H9 (cell line): ENCODE results near the gene GATA6. TPM values are rescaled to one million over a fixed set of nuclear protein-coding genes. Genes with fewer than 3 reads are reported as not detected.

ENCODE experiments used
- DNase-seq: peaks from one replicate; pipeline ENCODE4 v3.0.0-alpha.2; 2017
- H2AFZ ChIP-seq: one replicate; pipeline ENCODE4 v1.6.1; 2013; ENCODE audit warnings: mild to moderate bottlenecking, low read length, control low read depth, moderate library complexity
- H2AK5ac ChIP-seq: 2 replicates; pipeline ENCODE4 v1.6.1; 2013; ENCODE audit warnings: low read length, control low read depth, mixed read lengths; ENCODE audit not compliant: insufficient read length
- H2BK120ac ChIP-seq: one replicate; pipeline ENCODE4 v1.6.1; 2013; ENCODE audit warnings: low read depth, mild to moderate bottlenecking, low read length, control low read depth, inconsistent platforms; ENCODE audit not compliant: poor library complexity, severe bottlenecking
- H2BK12ac ChIP-seq: 2 replicates; pipeline ENCODE4 v1.6.1; 2013; ENCODE audit warnings: low read length, control low read depth, mixed read lengths, low read depth; ENCODE audit not compliant: insufficient read length
- H2BK15ac ChIP-seq: 2 replicates; pipeline ENCODE4 v1.6.1; 2013; ENCODE audit warnings: low read depth, low read length, control low read depth
- H2BK20ac ChIP-seq: one replicate; pipeline ENCODE4 v1.6.1; 2013; ENCODE audit warnings: low read depth, mild to moderate bottlenecking, low read length, control low read depth, inconsistent platforms; ENCODE audit not compliant: poor library complexity, severe bottlenecking
- H2BK5ac ChIP-seq: 2 replicates; pipeline ENCODE4 v1.6.1; 2013; ENCODE audit warnings: low read length, control low read depth, mixed read lengths; ENCODE audit not compliant: insufficient read length
- H3K14ac ChIP-seq: 2 replicates; pipeline ENCODE4 v1.6.1; 2013; ENCODE audit warnings: low read length, control low read depth; ENCODE audit not compliant: insufficient read depth
- H3K18ac ChIP-seq: 2 replicates; pipeline ENCODE4 v1.6.1; 2013; ENCODE audit warnings: low read depth, mild to moderate bottlenecking, mixed read lengths, low read length, control low read depth; ENCODE audit not compliant: insufficient read length
- H3K23ac ChIP-seq: 2 replicates; pipeline ENCODE4 v1.6.1; 2013; ENCODE audit warnings: low read length, control low read depth, mixed read lengths, low read depth; ENCODE audit not compliant: insufficient read length
- H3K23me2 ChIP-seq: 2 replicates; pipeline ENCODE4 v1.6.1; 2013; ENCODE audit warnings: low read depth, mild to moderate bottlenecking, mixed read lengths, low read length, control low read depth; ENCODE audit not compliant: insufficient read length, poor library complexity, severe bottlenecking
- H3K27ac ChIP-seq: 2 replicates; pipeline ENCODE4 v1.5.1; 2013; ENCODE audit warnings: low read length, control low read depth, mixed read lengths, low read depth; ENCODE audit not compliant: insufficient read length
- H3K27me3 ChIP-seq: 2 replicates; pipeline ENCODE4 v1.6.1; 2013; ENCODE audit warnings: low read length, control low read depth, inconsistent platforms; ENCODE audit not compliant: insufficient read depth
- H3K4ac ChIP-seq: 2 replicates; pipeline ENCODE4 v1.6.1; 2013; ENCODE audit warnings: low read depth, mild to moderate bottlenecking, control low read depth, inconsistent platforms, low read length, moderate library complexity
- H3K4me1 ChIP-seq: 2 replicates; pipeline ENCODE4 v1.6.1; 2013; ENCODE audit warnings: low read length, control low read depth, inconsistent platforms; ENCODE audit not compliant: insufficient read depth
- H3K4me2 ChIP-seq: 2 replicates; pipeline ENCODE4 v1.6.1; 2013; ENCODE audit warnings: low read length, control low read depth, mixed read lengths; ENCODE audit not compliant: insufficient read length, insufficient read depth
- H3K56ac ChIP-seq: 2 replicates; pipeline ENCODE4 v1.6.1; 2013; ENCODE audit warnings: low read depth, mild to moderate bottlenecking, mixed read lengths, low read length, control low read depth; ENCODE audit not compliant: insufficient read length
- H3K79me1 ChIP-seq: 2 replicates; pipeline ENCODE4 v1.6.1; 2013; ENCODE audit warnings: low read depth, mild to moderate bottlenecking, moderate library complexity, low read length, control low read depth, inconsistent platforms; ENCODE audit not compliant: insufficient read depth, poor library complexity, severe bottlenecking
- H3K79me2 ChIP-seq: 2 replicates; pipeline ENCODE4 v1.6.1; 2013; ENCODE audit warnings: low read length, control low read depth, inconsistent platforms; ENCODE audit not compliant: insufficient read depth
- H3K9ac ChIP-seq: 2 replicates; pipeline ENCODE4 v1.6.1; 2013; ENCODE audit warnings: low read length, control low read depth, mixed read lengths; ENCODE audit not compliant: insufficient read length; ENCODE audit errors: extremely low read depth
- H3K9me3 ChIP-seq: one replicate; pipeline ENCODE4 v1.6.1; 2013; ENCODE audit warnings: low read depth, low read length, inconsistent platforms; ENCODE audit not compliant: control insufficient read depth
- H3T11ph ChIP-seq: one replicate; pipeline ENCODE4 v1.6.1; 2013; ENCODE audit warnings: mild to moderate bottlenecking, low read length, control low read depth, inconsistent platforms
- H4K20me1 ChIP-seq: one replicate; pipeline ENCODE4 v1.6.1; 2013; ENCODE audit not compliant: control insufficient read depth, insufficient read length, insufficient read depth
- H4K5ac ChIP-seq: 2 replicates; pipeline ENCODE4 v1.6.1; 2013; ENCODE audit warnings: low read depth, mild to moderate bottlenecking, mixed read lengths, low read length, control low read depth; ENCODE audit not compliant: insufficient read length
- H4K8ac ChIP-seq: replicated peaks from 2 replicates; pipeline ENCODE4 v1.6.1; 2013; ENCODE audit warnings: low read length, control low read depth, mixed read lengths, low read depth; ENCODE audit not compliant: insufficient read length
- H4K91ac ChIP-seq: 2 replicates; pipeline ENCODE4 v1.6.1; 2013; ENCODE audit warnings: low read depth, mild to moderate bottlenecking, moderate library complexity, mixed read lengths, low read length, control low read depth; ENCODE audit not compliant: insufficient read length
- H3K27ac Mint-ChIP-seq, 3 experiments: 2 replicates in 2 of 3; 3 replicates in 1 of 3; pipeline ENCODE4 v1.8.0; 2020 to 2021; ENCODE audit warnings: mixed read lengths in 3 of 3, mild to moderate bottlenecking in 1 of 3, moderate library complexity in 1 of 3
- H3K27me3 Mint-ChIP-seq: 2 replicates; pipeline ENCODE4 v1.8.0; 2021; ENCODE audit warnings: low read depth, mild to moderate bottlenecking, moderate library complexity, mixed read lengths
- H3K36me3 Mint-ChIP-seq, 3 experiments: 2 replicates in 2 of 3; 3 replicates in 1 of 3; pipeline ENCODE4 v1.8.0; 2020 to 2021; ENCODE audit warnings: low read depth in 3 of 3, mixed read lengths in 3 of 3; ENCODE audit not compliant: insufficient read depth in 1 of 3
- H3K4me1 Mint-ChIP-seq, 2 experiments: 2 replicates each; pipeline ENCODE4 v1.8.0; 2020; ENCODE audit warnings: mixed read lengths in 2 of 2
- H3K4me3 Mint-ChIP-seq, 2 experiments: 2 replicates in 1 of 2; 3 replicates in 1 of 2; pipeline ENCODE4 v1.8.0; 2020 to 2021; ENCODE audit warnings: mild to moderate bottlenecking in 2 of 2, mixed read lengths in 2 of 2, moderate library complexity in 1 of 2
- H3K9me3 Mint-ChIP-seq, 2 experiments: 2 replicates in 1 of 2; 3 replicates in 1 of 2; pipeline ENCODE4 v1.8.0; 2020; ENCODE audit warnings: mild to moderate bottlenecking in 2 of 2, mixed read lengths in 2 of 2, moderate library complexity in 1 of 2
- WGBS: extraction: QIAGEN DNeasy Blood & Tissue Kit; methylation state at CpG from one replicate; pipeline ENCODE4 v1.1.7; 2013; ENCODE audit warnings: missing lambda C conversion rate, low lambda C conversion rate, mixed read lengths; ENCODE audit not compliant: insufficient read length; ENCODE audit errors: extremely low coverage; 5-methylcytosine and 5-hydroxymethylcytosine counted together
- total RNA-seq: library from RNA; stranded (reverse); gene quantifications from 2 replicates; pipeline ENCODE4 v1.2.1, GENCODE V29; 2021
- TF ChIP-seq, protein P1 (sequence below): fragments of 200-600 bp; sonication (generic); conservative IDR thresholded peaks from 3 replicates; pipeline ENCODE4 v1.8.0; 2021; ENCODE audit warnings: antibody characterized with exemption, mild to moderate bottlenecking

Gene GATA6
- total RNA-seq, 1 experiment from 2014 or later, result not detected

DNA sequence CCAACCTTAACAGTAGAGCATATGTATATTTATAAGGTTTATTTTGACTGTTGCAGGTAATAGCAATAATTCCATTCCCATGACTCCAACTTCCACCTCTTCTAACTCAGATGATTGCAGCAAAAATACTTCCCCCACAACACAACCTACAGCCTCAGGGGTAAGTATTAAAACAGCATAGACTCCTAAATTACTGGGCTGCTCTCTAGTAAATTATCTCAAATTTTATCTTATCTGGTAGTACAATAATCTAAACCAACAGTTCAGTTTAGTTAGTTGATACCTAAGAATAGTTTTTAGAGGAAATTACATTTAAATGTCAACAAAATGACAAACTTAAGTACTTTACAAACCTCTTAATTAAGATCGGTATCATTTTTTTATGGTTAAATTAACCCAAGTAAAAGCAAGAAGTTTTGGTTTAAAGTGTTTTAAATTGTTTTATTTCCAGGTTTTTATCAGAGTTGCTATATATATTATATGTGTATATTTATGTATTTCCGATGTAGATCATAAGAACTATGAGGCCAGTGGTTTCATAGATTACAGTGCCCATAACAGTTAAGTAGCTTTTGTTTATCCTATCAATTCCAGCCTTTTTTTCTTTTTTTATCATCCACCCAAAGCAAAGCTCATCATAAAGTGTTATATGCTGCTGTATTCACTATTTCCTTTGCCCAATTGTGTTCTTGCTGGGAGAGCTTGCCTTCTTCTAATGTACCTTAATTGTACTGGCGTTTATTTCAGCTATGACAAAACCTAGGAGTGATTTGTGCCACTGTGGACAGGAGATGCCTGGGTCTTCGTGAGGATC is 13.7 kb downstream of the GATA6 start:
- no peaks in the 10 kb centered on the region for H3K79me1 ChIP-seq
- H3K79me2 ChIP-seq, result no peaks in the 10 kb centered on the region
- H3K9me3 ChIP-seq, result no peaks in the 10 kb centered on the region
- H2AFZ ChIP-seq, result no peak overlapping the region
- H2BK120ac ChIP-seq, result no peak overlapping the region
- no peak for DNase-seq
- TF ChIP-seq, protein P1, sequence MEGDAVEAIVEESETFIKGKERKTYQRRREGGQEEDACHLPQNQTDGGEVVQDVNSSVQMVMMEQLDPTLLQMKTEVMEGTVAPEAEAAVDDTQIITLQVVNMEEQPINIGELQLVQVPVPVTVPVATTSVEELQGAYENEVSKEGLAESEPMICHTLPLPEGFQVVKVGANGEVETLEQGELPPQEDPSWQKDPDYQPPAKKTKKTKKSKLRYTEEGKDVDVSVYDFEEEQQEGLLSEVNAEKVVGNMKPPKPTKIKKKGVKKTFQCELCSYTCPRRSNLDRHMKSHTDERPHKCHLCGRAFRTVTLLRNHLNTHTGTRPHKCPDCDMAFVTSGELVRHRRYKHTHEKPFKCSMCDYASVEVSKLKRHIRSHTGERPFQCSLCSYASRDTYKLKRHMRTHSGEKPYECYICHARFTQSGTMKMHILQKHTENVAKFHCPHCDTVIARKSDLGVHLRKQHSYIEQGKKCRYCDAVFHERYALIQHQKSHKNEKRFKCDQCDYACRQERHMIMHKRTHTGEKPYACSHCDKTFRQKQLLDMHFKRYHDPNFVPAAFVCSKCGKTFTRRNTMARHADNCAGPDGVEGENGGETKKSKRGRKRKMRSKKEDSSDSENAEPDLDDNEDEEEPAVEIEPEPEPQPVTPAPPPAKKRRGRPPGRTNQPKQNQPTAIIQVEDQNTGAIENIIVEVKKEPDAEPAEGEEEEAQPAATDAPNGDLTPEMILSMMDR, result no peak
- no peak overlapping the region for H4K8ac ChIP-seq
- H2BK12ac ChIP-seq, result no peak overlapping the region
- H2BK15ac ChIP-seq, result no peak overlapping the region
- H3K4me1 Mint-ChIP-seq, result 0 out of 4 replicates have a peak, but pooled peaks cover 0 to 2% of the 10 kb centered on the region in 2 experiments
- no peaks in the 10 kb centered on the region for H3K36me3 Mint-ChIP-seq
- H2BK20ac ChIP-seq, result no peak overlapping the region
- H4K5ac ChIP-seq, result no peak overlapping the region
- H2AK5ac ChIP-seq, result no peak overlapping the region
- H3K27me3 ChIP-seq, result peaks cover 17% of the 10 kb centered on the region; the same call in 1 of the 2 replicates
- H3T11ph ChIP-seq, result no peak overlapping the region
- H3K9me3 Mint-ChIP-seq, result peaks cover 0 to under 1% of the 10 kb centered on the region in 2 experiments; a peak in 1 of 5 replicates
- H4K91ac ChIP-seq, result no peak overlapping the region
- H3K4me1 ChIP-seq, result no peaks in the 10 kb centered on the region
- H4K20me1 ChIP-seq, result no peaks in the 10 kb centered on the region
- no peak overlapping the region for H3K27ac Mint-ChIP-seq
- H2BK5ac ChIP-seq, result no peak overlapping the region
- no peak overlapping the region for H3K56ac ChIP-seq
- H3K9ac ChIP-seq, result no peak overlapping the region
- no peaks in the 10 kb centered on the region for H3K23me2 ChIP-seq
- no peak overlapping the region for H3K4me3 Mint-ChIP-seq
- no peak overlapping the region for H3K18ac ChIP-seq
- no peak overlapping the region for H3K4ac ChIP-seq
- peaks cover 63% of the 10 kb centered on the region for H3K27me3 Mint-ChIP-seq
- no peak overlapping the region for H3K23ac ChIP-seq
- H3K14ac ChIP-seq, result no peak overlapping the region
- WGBS, result no CpG with 5 or more reads among the region's 4 CpGs
- H3K4me2 ChIP-seq, result no peak overlapping the region
- no peak overlapping the region for H3K27ac ChIP-seq
